Activated T-cell treated with anti-CD3 and anti-CD28 coated beads for 1 hour (primary cell): ENCODE measurements around the gene CDC25B.

ENCODE experiments used
- DNase-seq: peaks from one replicate; pipeline ENCODE4 v3.0.0-alpha.2; 2020; ENCODE audit warnings: low read depth

CDC25B gene

DNA sequence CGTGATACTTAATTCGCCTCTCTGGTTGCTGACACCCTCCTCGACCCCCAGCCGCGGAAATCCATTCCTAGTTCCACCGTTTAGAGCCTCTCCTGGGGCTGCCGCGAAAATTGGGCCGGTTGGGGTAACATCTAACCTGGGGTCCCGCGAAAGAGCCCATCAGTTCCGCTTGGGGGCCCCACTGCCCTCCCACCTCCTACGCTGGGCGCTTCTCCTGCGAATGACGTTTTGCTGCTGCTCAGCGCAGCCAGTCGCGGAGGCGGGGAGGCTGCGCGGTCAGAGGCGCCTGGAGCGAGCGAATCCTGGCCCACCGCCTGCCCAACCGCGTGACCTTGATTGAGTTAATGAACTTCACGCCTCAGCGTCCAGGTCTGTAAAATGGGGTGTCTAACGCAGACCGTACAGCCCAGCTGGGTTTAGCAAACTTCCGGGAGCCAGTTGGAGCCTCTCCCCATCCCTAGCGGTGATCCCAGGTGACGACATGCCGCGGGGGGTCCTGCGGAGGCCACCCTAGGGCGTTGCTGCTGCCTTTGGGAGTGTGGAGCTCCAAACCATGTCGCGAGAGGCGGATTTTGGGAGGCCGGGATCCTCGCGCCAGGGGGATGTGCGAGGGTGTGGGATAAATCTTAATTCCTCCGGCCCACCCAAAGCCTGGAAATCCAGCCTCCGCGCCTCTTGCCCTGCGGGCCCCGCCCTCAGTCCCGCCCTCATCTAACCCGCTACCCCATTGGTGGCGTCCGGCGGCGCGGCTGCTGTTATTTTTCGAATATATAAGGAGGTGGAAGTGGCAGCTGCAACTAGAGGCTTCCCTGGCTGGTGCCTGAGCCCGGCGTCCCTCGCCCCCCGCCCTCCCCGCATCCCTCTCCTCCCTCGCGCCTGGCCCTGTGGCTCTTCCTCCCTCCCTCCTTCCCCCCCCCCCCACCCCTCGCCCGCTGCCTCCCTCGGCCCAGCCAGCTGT, at the start of gene CDC25B:
CDC25B (plus strand) TSS at position 800 of the 958 bp plus-strand sequence. CDS start 222 bp downstream, outside the sequence.
- DNase-seq, result peak; percentile 89

DNA sequence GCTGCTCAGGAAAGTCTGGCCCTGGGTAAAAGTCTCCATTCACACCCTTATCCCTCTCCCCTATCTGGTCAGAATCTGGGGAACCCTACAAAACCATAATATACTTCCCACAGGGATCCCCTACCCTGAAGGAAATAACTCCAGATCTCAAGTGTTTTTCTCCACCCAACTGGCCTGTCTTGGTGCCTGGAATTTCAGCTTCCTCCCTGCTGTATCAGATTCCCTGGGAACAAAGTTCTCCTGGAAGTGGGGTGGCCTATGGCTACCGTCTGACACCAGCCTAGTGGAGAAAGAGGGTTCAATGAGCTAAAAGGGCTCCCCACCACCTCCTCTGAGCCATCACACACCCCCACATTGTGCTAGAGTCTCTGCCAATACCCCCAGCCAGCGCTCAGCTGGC, 48.6 kb upstream of the CDC25B start:
- no peak for DNase-seq

DNA sequence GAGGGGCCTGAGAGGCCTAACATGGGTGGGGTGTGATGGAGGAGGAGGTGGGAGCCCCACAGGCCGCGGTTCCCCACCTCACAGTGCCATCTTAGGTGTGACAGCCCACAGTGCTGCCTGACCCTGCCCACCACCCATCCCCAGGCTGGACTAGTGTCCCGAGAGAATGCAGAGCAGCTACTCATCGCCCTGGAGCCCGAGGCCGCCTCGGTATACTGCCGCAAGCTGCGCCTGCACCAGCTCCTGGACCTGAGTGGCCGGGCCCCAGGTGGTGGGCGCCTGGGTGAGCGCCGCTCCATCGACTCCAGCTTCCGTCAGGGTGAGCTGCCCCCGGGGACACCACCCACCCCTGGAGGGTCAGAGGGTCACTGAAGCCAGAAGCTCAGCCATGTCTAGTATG, 48.0 kb upstream of the CDC25B start:
- DNase-seq, result no peak

DNA sequence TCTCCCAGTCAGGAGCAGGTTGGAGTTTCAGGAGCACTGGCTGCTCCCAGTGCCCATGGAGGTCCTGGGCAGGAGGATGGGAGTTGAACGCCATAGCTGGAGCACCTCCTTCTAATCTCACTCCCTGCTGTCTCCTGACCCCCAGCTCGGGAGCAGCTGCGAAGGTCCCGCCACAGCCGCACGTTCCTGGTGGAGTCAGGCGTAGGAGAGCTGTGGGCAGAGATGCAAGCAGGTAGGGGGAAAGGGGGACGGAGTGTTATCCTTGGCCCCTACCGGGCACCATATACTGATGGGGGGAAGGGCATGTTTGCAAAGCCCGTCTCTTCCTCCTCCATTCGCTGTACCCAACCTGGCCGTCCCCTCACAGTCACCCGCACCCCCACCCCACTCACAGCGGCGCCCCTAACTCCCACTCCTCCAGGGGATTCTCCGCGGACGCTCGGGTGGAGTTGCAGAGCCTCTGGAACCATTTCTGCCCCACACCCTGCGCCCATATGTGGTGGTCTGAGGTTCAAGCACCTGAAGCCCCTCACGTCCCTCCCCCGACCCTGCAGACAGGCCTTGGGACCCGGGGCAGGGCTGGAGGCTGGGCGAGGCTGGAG, 46.9 kb upstream of the CDC25B start:
- DNase-seq, result no peak

DNA sequence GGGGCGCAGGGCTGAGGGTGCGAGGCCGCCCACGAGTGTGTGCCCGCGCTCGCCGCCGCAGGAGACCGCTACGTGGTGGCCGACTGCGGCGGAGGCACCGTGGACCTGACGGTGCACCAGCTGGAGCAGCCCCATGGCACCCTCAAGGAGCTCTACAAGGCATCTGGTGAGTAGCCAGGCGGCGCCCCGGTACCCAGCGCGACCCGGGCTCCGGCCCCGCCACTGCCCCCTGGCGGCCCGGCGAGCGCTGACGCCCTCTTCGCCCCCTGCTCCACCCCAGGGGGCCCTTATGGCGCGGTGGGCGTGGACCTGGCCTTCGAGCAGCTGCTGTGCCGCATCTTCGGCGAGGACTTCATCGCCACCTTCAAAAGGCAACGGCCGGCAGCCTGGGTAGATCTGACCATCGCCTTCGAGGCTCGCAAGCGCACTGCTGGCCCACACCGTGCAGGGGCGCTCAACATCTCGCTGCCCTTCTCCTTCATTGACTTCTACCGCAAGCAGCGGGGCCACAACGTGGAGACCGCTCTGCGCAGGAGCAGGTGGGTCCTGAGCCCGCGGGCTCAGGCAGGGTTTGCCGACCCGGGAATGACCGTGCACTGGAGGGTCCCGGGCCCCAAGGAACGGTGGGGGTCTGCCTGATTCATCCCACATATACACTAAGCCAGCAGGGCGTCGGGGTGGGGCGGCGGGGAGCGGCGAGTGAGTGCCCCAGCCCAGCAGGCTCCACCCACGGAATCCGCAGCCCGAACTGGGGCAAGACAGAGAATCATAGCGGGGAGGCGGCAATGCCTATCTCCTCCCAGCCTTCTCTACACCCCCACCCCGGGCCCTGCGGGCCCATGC, 46.2 kb upstream of the CDC25B start:
- DNase-seq, result peak; percentile 10

DNA sequence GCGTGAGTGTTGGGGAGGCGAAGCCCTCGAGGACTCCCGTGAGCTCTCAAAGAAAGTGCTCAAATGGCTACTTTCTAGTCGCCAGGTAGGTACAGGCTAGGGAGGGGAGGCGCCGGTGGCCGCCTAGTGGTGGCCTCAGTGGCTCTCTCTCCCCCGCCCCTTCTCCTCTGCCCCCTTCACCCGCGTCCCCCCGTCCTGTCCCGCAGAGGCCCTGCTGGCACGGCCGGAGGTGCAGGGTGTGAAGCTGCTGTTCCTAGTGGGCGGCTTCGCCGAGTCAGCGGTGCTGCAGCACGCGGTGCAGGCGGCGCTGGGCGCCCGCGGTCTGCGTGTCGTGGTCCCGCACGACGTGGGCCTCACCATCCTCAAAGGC, 44.8 kb upstream of the CDC25B start:
- no peak for DNase-seq

DNA sequence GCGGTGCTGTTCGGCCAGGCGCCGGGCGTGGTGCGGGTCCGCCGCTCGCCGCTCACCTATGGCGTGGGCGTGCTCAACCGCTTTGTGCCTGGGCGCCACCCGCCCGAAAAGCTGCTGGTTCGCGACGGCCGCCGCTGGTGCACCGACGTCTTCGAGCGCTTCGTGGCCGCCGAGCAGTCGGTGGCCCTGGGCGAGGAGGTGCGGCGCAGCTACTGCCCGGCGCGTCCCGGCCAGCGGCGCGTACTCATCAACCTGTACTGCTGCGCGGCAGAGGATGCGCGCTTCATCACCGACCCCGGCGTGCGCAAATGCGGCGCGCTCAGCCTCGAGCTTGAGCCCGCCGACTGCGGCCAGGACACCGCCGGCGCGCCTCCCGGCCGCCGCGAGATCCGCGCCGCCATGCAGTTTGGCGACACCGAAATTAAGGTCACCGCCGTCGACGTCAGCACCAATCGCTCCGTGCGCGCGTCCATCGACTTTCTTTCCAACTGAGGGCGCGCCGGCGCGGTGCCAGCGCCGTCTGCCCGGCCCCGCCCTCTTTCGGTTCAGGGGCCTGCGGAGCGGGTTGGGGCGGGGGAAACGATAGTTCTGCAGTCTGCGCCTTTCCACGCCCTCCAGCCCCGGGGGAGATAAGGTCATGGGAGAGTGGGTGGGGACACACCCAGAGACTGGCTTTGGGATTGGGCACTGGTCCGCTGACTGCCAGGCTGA, 44.3 kb upstream of the CDC25B start:
- DNase-seq, result peak; percentile 18

DNA sequence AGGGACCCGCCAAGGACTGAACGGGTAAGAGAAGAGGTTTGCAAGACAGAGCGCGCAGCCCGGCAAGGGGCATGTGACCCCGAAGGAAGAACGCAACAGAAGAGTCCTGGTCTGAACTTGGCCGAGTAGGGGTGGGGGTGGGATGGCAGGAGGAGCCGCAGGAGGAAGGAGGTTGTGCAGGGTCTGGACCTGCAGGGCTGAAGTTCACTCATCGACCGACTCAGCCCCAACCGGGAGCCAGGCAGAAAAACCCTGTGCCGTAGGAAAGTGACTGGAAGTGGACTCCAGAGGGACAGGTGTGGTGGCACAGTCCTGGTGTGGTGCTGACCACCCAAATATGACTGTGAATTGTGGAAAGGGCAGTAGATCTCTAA, 43.7 kb upstream of the CDC25B start:
- no peak for DNase-seq

DNA sequence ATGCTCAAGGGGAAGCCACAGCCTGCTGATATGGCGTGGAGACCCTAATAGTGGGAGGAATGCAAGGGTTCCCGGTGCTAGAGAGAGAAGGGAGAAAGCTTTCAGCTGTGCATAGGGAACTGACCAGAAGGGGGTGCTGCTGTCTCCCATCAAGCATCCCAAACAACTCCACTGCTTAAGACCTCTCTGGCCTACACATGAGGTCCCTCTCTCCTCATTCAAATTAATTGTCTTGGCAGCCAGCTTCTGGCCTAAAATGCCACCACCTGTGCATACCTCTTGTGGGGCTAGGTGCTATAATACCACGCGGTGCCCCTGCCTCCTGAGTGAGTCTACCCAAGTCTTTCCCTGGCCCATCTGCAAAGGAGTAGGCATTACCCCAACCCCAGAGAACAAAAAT, 43.0 kb upstream of the CDC25B start:
- DNase-seq, result peak; percentile 48

DNA sequence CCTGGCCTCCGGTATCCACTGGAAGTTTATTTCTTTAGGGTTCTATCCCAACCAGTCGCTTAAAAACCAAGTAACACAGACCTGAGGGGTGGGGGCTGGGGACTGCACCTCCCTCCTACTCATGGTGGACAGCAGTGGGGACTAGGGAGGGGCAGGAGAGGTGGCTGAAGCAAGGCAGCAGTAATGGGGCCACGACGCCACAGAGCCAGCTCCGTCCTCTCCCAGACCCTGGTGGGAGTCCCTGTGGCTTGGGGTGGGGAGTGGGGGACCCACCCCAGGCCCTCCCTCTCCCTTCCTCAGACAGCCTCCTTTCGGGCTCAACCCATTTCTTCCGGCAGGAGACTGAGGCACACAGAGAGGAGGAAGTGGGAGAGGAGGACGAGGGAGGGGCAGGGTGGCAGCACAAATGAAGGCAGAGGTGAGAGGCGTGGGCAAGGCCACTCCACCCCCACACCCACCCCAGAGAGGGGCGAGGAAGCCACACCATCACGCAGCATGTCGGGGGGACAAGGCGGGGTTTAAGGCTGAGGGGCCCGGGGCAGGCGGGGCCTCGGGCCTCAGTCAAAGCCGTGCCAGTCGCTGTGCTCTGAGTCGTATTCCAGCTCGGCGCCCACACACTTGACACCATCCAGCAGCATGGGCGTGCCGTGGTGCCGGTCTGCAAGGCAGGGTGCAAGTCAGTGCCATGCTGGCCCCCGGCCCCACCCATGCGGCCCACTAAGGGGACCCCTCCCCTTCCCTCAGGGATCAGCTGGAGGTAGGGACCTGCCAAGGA, 42.4 kb upstream of the CDC25B start:
- no peak for DNase-seq

DNA sequence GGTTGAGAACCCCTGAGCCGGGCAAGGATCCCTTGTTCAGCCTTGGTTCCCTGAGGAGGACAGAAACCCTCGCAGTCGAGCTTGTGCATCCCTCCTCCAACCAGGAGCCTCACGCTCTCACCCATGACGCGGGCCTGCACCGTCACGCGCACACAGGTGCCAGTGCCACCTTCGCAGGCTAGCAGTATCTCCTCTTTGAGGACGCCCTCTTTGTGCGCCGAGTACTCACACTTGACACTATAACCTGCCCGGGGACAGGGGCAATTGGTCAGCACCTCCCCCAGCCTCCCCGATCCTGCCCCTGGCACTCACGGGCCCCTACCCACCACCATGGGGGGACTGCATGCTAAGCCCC, 41.9 kb upstream of the CDC25B start:
- no peak for DNase-seq

DNA sequence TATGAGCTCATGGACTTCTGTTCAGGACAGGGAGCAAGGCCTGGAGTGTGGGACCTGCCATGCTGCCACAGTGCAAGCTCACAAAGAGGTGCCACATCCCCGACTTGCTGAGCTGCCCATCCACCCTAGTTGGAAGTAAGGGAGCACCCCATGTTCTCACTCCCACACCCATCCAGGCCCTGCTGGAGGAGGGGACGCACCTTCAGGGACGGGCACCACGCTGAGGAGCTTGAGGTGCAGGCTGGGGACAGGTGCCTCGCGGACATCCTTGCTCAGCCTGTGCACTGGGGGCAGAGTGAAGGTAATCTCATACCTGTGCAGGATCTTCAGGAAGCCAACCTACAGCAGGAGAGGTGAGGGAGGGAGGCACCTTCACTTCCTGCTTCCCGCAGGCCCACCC, 40.8 kb upstream of the CDC25B start:
- DNase-seq, result no peak

DNA sequence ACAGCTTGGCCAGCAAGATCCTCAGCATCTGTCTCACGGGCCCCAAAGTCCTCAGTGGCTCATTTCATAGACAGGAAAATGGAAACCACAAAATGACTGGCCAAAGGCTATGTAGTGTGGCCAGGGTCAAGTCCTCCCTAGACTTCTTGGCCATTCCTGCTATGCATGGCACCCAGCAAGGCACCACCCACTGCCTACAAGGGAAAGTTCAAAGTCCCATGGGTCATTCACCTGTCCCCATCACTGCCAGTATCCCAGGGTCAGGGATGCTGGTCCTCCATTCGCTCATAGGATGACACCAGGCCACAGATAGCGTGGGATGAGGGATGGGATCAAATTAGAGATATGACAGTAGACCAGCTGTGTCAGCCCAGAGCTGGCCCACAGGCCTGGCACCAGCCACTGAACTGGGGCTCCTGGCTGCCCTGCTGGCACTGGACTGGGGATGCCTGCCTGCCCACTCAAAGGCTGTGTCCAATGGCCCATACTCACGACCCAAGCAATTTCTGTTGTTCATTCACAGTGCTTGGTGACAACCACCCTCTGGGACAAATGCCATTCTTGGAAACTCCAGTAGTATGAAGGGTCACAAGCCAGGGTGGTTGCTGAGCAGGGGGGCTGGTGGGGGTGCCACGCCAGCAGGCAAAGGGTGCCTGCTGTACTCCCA, 40.2 kb upstream of the CDC25B start:
- DNase-seq, result no peak

DNA sequence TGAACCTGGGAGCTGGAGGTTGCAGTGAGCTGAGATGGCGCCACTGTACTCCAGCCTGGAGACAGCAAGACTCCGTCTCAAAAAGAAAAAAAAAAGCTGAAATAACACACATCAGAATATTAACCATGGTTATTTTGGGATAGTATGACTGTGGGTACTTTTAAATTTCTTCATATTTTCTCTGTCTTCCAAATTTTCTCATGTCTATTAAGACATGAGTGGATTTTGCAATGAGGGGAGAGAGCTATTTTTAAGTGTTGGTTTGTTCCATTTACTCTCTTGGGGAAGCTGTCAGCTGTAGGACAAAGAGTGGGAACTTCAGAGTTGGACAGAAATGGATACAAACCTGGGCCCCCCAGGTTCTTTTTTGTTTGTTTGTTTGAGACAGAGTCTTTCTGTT, 38.8 kb upstream of the CDC25B start:
- DNase-seq, result no peak

DNA sequence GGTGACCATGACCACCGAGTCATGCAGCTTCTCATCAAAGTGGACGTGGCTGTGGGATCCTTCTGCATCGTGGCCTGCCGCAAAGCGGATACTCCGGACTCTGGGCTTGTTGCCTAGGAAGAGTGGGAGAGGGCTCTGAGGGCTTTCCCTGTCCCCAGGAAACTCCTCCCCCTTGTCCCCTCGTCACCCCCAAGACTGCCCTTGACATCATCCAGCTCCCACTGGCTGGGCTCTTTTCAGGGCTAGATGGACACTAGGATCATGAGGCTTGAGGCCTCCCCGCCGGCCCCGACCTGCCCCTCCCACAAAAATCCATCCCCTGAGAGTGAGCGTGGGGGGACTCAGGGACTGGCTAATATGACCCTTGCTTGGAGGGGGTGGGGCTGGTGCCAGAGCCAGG, 37.5 kb upstream of the CDC25B start:
- DNase-seq, result no peak

DNA sequence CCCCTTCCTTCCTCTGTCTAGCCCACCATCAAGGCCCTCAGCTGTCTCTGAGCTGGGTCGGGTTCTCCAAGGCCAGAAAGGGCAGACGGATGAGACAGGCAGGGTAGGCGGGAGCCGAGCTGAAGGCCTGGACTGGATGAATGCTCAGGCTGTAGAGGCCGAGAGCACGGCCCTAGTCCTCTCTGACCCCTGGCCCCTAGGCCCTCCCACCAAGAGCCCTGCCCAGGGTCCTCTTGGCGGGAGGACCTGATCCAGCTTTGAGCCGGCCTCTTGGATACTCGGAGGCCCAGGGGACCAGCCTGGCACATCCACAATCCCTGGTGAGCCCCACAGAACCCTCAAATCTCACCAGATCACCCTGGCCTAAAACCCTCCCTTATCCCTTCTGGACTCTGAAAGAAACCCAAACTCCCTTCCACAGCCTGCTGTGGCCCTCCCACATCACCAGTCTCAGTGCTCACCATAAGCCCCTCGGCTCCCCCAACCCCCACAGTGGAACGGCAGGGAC, 36.7 kb upstream of the CDC25B start:
- no peak for DNase-seq

DNA sequence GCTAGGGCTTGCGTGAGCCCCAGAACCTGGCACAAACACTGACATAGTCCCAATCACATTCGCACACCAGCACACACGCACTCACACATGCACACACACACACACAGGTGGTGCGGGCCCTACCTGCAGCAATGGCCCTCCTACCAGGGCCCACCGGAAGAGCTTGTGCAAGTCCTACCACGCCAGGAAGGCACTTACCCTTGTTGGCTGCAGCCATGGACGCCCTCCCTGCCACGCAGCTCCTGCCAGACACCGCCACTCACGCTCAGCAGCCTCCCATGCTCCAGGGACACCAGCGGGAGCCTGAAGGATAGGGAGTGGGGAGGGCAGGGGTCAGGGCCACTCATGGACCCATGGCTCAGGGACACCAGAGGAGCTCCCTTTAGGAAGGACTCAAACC, 36.2 kb upstream of the CDC25B start:
- DNase-seq, result no peak

DNA sequence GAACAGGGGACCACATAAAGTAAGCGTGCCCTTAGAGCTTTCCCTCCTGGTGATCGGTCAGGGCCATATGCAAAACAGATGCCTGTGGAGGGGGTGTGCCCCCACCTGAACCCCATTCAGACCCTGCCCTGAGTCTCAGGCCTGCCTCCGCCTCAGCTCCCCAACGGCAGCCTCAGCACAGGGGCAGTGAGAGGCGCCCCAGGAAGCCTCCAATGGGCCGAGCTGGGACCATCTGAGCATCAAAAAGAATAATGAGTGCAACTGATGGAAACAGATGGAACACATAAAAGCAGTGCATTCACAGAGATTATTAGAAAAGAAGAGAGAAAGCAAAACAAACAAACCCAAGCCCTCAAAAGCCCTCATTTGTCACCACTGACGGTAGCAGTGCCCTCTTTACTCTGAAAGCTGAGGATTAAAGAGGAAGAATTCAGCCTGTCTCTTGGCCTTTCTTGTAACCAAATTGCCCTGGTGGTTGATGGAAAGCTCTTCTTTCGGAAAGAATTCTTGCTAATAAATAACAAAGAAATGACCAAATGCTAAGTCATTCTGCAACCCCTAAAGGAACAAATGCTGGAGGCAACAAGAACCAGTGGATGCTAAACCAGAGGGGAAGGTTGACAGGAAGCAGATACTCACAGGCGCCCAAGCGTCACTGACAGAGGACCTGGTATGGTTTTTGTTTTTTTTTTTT, 35.3 kb upstream of the CDC25B start:
- no peak for DNase-seq

DNA sequence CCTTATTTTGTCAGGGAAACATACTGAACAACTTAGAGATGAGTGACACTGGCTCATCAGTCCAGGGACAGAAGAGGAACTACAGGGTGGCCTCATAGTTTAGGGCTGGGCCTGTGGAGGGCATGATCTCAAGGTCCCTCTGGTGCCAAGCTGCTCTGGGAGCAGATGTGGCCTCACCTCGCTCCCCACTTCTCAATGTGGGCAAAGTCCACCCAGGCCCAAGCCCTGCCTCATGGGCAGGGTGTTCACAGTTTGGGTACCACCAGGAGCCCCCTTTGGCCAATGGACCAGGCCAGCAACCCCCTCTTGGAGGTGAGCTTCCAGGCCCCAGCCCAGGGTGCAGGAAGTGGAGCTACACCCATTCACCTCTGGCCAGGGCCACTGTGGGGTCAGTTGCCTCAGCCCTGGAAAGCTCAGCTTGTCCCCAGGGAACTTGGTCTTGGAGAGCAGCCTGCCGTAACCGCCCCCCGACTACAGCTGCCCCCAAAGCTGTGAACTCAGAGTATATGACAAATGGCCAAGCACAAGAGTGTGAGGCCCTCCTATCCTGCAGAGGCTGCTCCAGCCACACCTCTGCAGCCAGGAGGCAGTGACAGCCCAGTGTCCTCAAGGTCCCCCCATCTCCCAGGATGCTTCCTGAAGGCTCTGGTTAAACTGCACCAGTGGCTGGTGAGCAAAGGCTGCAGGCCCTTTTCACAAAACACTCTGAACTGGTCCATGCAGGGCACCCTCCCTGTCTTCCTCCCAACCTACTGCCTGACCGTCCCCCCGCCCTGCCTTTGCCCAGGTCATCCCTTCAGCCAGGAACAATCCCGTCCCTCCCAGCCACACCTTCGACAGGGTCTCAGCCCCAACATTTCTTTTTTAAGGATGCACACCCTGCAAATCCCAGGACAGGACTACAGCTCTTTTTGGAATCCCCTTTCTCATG, 32.2 kb upstream of the CDC25B start:
- no peak for DNase-seq
